Measurements from ENCODE around the gene SYT5. TPM values are rescaled to one million over a fixed set of nuclear protein-coding genes. Genes with fewer than 3 reads are reported as not detected.
A peak's percentile ranks its signal among the peaks of the same experiment; 100 is the strongest.

Gene SYT5
- total and polyA plus RNA-seq, 12 donors, result under 0.01 to 1.1 TPM; not detected in 10

DNA sequence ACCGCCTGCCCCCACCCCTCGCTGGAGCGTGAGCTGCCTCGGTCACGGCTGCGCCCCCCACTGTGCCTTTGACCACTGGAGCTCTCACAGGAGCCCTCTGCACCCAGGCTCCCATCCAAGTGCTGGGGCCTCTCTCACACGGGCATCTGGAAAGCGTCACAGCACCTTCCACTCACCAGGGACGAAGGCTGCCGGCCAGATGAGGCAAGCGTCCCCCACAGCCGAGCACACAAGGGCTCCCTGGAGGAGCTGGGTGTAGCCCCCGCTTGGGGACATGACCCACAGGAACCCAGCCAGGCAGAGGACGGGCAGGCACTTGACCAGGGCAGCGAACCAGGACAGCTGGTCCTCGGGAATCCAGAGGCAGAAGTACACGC lies 47.9 kb upstream of the SYT5 start:
- 35 to 51% methylated on average over 17 of the region's 17 CpGs for WGBS, 2 donors
- H3K27ac ChIP-seq, result peak overlapping the region in 8 of 10 donors; percentile 13 to 72 (median 54)

GRCh38 chr19:55227241-55228014 lies 47.3 kb upstream of the SYT5 start:
- intact Hi-C loops (cut with DNase I), result no loop called here
- DNase-seq (no peak), ATAC-seq (peak in 7 of 8 donors; percentile 4 to 57 (median 32))
- peak overlapping the region in 8 of 10 donors; percentile 13 to 72 (median 46) for H3K27ac ChIP-seq
- TF ChIP-seq CTCF (IDR thresholded peaks at IDR 0.05), result no peak
- WGBS, 2 donors, result 84 to 90% methylated on average over 25 of the region's 25 CpGs
- peaks cover 0 to 70% (median 30%) of the 10 kb centered on the region in 9 donors for H3K36me3 ChIP-seq
- no peaks in the 10 kb centered on the region for H3K9me3 ChIP-seq
- no peak overlapping the region for H3K4me3 ChIP-seq
- H3K4me1 ChIP-seq, result peaks cover 0 to 23% (median 13%) of the 10 kb centered on the region in 9 donors
- no peaks in the 10 kb centered on the region for H3K27me3 ChIP-seq

More for the DNA sequence above, 47.9 kb upstream of the SYT5 start:
- peak; percentile 71 to 73 for DNase-seq
- peaks cover 0 to 23% (median 13%) of the 10 kb centered on the region in 9 donors for H3K4me1 ChIP-seq
- no peak for TF ChIP-seq CTCF (IDR thresholded peaks at IDR 0.05)
- no peak overlapping the region for H3K4me3 ChIP-seq
- H3K9me3 ChIP-seq, result no peaks in the 10 kb centered on the region
- peak; percentile 72 to 91 (median 84) for ATAC-seq
- H3K27me3 ChIP-seq, result no peaks in the 10 kb centered on the region
- intact Hi-C loops (cut with DNase I), result no loop called here
- peaks cover 0 to 75% (median 35%) of the 10 kb centered on the region in 9 donors for H3K36me3 ChIP-seq

GRCh38 chr19:55226788-55227187 lies 46.7 kb upstream of the SYT5 start:
- no peak overlapping the region for H3K27ac ChIP-seq
- intact Hi-C loops (cut with DNase I), result no loop called here
- 80 to 84% methylated on average over 18 of the region's 18 CpGs for WGBS, 2 donors

DNA sequence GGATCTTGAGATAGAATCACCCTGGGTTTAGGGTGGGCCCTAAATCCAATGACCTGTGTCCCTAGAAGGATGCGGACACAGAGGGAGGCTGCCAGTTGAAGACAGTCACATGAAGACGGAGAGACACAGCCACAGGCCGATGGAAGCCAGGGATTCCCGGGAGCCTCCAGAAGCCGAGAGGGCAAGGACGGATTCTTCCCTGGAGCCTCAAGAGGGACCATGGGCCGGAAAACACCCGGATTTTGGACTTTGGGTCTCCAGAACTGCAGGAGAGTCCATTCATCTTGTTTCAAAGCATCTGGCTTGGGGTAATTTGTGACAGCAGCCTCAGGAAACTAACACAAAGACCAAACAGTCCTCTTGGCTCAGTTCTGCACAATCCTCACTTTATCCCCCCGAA lies 46.2 kb upstream of the SYT5 start:
- Histone ChIP-seq H3K4me1 (peaks cover 0 to 23% (median 13%) of the 10 kb centered on the region in 9 donors), H3K4me3 (no peak overlapping the region), H3K9me3 (no peaks in the 10 kb centered on the region), H3K36me3 (peaks cover 0 to 58% (median 18%) of the 10 kb centered on the region in 9 donors), H3K27ac (no peak overlapping the region), H3K27me3 (no peaks in the 10 kb centered on the region)
- no peak for DNase-seq
- no peak for ATAC-seq
- 71 to 86% methylated on average over 9 of the region's 9 CpGs for WGBS, 2 donors
- intact Hi-C loops (cut with DNase I), result no loop called here
- no peak for TF ChIP-seq CTCF (IDR thresholded peaks at IDR 0.05)

More at GRCh38 chr19:55226788-55227187, 46.7 kb upstream of the SYT5 start:
- DNase-seq (no peak), ATAC-seq (no peak)
- no peaks in the 10 kb centered on the region for H3K9me3 ChIP-seq
- peaks cover 0 to 23% (median 13%) of the 10 kb centered on the region in 9 donors for H3K4me1 ChIP-seq
- no peaks in the 10 kb centered on the region for H3K27me3 ChIP-seq
- TF ChIP-seq CTCF (IDR thresholded peaks at IDR 0.05), result no peak
- no peak overlapping the region for H3K4me3 ChIP-seq
- peaks cover 0 to 63% (median 23%) of the 10 kb centered on the region in 9 donors for H3K36me3 ChIP-seq
